Stimulated activated CD4-positive, alpha-beta T cell treated with anti-CD3 and anti-CD28 coated beads, Interleukin-1b, Interleukin-23, amount 100 ng/mL, for 24 hours (primary cell): ENCODE results near the gene MYO1G.
A peak's percentile ranks its signal among the peaks of the same experiment; 100 is the strongest.
"Not testable (repeated sequence)": the region's sequence is repeated elsewhere in the genome, so short reads cannot be mapped to it uniquely, and the experiment has no call there.

Source experiments
- DNase-seq, 4 experiments: peaks; one replicate each; pipeline ENCODE4 v3.0.0-alpha.2; 2020; ENCODE audit warnings: low read depth in 4 of 4, low spot score in 1 of 4

MYO1G gene

GRCh38 chr7:44978511-44979366 is at the start of gene MYO1G:
MYO1G (minus strand) TSS chr7:44979015; CDS start chr7:44978961, 54 bp downstream.
- peak in 2 of 4 experiments; percentile 59 to 89 for DNase-seq

DNA sequence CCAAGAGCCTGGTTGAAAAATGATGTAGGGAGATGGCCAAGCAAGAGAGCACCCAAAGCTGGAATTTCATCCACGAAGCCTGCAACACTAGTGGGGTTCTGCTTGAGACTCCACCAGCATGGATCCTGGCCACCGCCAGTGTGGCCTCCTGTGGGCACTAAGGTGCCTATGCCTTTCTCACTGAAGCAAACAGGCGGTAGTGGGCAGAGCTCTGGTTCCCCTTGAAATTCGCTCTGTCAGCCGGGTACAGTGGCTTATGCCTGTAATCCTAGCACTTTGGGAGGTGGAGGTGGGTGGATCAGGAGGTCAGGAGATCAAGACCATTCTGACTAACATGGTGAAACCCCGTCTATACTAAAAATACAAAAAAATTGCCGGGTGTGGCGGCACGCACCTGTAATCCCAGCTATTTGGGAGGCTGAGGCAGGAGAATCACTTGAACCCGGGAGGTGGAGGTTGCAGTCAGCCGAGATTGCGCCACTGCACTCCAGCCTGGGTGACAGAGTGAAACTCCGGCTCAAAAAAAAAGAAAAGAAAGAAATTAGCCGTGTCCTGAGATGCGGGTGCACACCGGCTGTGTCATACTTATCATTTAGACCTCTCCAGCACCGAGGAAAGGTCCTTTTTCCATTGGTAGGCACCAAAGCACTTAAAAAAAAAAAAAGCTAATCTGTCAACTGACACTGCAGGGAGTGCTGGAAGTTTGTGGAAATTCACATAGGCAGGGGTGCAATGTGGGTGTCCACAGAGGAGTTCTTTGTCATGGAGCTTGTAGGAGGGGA is 49.5 kb upstream of the MYO1G start:
- DNase-seq = no peak

- DNase-seq = no peak
These were observed 48.9 kb upstream of the MYO1G start for GRCh38 chr7:45027774-45028114.

DNA sequence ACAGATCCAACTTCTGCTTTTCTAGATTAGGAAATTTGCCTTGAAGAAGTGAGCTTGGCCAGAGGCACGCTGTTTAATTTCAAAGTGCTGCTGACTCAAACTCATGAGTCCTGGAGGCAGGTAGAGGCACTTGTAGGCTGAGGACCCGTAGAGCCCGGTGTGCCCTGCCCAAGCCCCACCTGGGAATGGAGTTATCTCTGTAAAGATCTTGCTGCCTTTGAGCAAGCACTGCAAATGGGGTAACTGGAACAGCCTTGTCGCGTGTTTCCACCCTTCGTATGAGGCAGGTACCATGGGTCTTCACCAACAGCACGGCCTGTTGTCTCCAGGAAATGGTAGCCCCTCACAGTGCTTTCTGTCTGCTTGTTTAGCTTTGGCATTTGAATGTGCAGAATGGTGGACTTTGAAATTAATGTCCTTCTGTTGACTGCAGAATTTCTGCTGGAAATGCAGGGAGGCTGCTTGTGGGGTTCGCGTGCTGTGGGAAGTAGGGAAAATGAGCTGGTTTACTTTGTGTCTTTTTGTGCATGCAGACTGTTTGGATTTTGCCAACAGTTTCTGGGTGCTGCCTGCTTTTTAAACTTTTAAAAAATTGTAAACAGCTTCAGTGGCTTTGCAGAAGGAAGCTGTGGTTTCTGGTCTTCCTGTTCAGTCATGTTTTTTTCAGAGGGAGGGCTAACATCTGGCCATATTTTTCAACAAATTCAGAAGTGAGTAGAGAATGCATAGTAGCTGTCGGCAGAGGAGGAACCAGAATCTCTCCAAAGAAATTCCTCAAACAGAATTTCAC is 48.4 kb upstream of the MYO1G start:
- no peak for DNase-seq

- no peak for DNase-seq
These were observed 47.2 kb upstream of the MYO1G start for GRCh38 chr7:45026013-45026412.

DNA sequence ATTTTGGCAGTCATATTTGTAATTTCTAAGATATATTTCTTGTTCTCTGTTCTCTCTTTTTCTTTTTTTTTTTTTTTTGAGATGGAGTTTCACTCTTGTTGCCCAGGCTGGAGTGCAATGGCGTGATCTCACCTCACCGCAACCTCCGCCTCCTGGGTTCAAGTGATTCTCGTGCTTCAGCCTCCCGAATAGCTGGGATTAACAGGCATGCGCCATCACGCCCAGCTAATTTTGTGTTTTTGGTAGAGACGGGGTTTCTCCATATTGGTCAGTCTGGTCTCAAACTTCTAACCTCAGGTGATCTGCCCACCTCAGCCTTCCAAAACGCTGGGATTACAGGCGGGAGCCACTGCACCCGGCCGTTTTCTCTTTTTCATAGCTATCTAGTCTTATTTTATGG is 46.7 kb upstream of the MYO1G start:
- DNase-seq = not testable (repeated sequence)

DNA sequence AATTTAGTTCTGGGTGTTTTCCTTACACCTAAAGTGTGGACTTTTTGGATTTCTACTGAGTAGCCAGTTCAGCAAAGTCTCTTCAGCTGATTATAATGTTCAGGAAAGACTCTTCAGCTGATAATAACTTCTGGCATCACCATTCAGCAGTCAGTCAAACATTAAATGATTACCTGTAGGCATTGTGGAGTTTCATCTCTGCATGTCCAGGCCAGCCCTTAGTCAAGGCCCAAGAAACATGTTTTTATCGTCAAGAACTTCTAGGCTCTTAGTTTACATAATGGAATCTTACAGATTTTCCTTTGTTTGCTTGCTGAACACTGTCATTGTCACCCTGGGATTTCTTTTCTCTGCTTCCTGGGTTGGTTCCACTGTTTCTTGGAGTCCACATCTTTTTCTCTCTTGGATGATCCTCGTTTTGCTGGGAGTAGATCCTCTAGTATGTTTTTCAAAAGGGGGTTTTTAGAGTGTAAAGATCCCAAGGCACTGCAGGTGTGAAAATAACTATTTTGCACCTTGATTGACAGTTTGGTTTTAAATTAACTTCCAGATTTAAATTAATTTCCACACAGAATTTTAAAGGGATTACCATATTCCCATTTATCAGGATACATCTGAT is 45.4 kb upstream of the MYO1G start:
- no peak for DNase-seq

DNA sequence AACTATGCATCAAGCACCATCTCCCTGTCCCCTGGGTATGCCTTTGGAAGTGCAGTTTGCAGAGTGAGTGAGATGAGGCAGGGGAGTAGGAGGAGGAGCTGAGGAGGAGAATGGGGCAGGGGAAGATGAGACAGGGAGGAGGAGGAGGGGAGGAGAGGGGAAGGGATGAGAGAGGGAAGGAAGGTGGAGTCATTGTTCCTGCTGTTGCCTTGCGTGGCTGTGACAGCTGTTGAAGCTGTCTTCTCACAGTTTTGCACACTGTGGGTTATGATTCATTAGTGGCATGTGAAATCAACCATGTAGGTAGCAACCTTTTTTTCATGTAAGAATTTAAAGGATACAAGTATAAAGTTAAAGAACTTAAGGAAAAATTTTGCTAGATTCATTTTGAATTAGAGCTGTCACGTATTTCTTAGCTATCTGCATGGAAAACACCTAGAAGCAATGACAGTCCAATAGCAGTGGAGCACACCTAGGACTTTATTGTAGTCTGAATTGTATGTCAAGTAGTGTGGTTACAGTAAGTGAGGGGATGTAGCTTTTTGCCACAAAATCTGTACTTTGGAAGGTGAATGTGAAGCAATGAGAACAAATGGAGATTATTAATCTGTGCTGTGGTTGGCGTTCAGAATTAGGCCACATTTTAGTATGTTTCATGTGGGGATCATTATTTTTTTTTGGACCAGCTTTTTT is 42.9 kb upstream of the MYO1G start:
- DNase-seq = no peak

DNA sequence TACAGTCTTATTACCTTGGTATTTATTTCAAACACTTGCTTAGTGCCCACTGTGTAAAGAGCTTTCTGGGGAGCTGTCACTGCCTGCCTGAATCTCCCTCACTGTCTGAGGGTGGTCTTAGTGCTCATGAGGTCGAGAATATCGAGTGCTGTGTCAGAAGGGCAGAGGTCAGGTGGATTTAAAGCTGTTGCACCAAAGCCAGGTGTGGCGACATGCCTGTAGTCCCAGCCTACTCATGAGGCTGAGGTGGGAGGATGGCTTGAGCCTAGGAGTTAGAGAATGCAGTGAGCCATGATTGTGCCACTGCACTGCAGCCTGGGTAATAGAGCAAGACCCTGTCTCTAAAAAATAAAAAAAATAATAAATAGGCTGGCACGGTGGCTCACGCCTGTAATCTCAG is 42.1 kb upstream of the MYO1G start:
- no peak for DNase-seq

DNA sequence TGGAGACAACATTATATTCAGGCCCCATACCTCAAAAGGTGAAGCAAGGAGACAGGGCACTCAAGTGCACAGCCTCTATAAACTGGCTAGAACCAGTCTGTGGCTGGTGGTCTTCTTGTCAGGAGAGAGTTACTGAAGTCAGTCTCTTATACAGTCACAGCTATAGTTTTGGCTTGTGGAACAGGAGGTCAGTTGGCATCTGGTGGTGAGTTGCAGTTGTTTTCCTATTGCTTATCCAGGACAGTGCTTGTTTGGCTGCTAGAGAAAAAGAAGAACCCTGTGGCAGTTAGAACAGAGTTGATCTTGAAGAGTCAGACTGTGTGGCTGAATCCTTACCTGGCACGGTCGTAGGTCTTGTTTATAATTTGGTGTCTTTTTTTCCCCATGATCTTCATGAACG is 38.4 kb upstream of the MYO1G start:
- no peak for DNase-seq

DNA sequence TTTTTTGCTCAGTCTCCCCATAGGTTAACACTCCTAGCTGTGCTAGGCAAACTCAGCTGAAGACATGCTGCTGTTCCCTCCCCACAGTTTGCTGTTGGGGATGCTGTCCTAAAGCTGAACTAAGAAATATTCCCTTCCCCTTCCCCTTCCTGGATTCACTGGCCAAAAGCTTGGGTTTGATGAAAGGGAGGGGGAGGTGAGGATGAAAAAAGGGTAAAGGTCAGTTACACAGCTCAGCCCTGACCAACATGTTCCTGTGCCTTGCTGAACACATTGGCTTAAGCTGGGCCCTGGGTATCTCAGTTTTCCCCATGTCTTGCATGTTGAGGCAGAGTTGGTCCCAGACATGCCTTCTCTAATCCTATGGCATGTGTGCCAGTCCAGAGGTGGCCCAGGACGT is 36.5 kb upstream of the MYO1G start:
- DNase-seq = no peak

- DNase-seq = no peak
These were observed 34.7 kb upstream of the MYO1G start for GRCh38 chr7:45013465-45013967.

DNA sequence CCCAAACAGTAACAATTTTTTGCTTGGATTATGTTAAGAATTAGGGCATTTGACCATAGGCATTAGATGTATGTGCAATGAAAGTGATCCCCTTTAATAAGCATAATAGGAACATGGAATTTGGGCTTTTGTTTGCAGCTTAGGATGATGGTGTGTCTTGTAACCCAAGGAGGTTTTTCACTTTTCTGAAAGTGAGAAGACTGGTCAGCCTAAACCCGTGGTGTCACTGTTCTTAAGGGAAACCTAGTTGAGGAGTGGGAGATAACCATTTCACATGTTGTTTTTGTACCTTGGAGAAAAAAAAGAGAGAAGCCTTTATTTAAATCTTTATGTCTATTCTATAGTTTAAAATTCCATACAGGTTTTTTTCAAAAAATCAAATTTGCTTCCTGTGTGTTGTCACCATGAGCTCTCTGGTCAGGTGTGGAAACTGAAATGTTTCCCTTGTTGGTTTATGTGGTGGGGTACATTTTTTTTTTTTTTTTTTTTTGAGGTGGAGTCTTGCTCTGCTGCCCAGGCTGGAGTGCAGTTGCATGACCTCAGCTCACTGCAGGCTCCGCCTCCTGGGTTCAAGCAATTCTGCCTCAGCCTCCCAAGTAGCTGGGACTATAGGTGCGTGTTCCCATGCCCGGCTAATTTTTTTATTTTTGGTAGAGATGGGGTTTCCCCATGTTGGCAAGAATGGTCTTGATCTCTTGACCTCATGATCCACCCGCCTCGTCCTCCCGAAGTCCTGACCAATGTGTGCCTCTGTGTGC is 28.9 kb upstream of the MYO1G start:
- DNase-seq = no peak

DNA sequence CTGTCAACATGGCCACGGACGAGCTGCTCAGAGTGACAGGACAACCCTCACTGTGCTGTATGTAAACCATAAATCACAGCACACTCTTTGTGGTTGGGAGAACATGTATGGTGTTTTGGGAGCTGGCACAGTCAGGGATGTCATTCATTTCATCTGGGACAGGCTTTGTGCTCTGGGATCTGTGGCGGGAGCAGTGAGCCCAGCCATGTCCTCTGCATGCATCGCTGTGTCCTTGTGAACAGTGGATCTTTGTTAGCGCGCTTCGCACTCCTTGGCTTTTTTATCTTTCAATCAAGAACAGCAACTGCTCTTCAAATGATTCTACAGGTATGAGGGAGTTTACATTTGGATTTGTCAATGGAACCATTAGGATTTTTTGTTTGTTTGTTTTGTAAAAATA is 28.3 kb upstream of the MYO1G start:
- no peak for DNase-seq

- no peak for DNase-seq
These were observed 25.0 kb upstream of the MYO1G start for GRCh38 chr7:45003789-45004188.

DNA sequence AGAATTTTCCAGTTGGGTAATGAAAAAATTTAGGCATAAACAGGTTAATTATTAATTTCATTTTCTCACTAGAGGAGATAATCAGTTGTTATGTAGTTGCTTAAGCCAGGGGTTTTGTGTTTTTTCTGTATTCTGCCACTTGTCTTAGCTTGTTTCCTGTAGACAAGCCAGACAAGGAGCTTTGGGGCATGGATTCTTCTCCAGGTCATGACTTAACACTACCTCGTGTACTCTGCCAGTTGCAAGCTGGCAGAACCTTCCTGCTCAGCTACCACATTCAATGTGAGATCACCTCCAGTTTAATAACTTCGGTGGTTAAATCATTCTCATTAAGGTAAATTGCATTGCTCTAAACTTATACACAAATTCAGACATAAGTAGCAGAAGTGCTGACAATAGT is 23.0 kb upstream of the MYO1G start:
- no peak for DNase-seq

- peak in 1 of 4 experiments; percentile 67 for DNase-seq
These were observed 22.4 kb upstream of the MYO1G start for GRCh38 chr7:45001138-45001694.

DNA sequence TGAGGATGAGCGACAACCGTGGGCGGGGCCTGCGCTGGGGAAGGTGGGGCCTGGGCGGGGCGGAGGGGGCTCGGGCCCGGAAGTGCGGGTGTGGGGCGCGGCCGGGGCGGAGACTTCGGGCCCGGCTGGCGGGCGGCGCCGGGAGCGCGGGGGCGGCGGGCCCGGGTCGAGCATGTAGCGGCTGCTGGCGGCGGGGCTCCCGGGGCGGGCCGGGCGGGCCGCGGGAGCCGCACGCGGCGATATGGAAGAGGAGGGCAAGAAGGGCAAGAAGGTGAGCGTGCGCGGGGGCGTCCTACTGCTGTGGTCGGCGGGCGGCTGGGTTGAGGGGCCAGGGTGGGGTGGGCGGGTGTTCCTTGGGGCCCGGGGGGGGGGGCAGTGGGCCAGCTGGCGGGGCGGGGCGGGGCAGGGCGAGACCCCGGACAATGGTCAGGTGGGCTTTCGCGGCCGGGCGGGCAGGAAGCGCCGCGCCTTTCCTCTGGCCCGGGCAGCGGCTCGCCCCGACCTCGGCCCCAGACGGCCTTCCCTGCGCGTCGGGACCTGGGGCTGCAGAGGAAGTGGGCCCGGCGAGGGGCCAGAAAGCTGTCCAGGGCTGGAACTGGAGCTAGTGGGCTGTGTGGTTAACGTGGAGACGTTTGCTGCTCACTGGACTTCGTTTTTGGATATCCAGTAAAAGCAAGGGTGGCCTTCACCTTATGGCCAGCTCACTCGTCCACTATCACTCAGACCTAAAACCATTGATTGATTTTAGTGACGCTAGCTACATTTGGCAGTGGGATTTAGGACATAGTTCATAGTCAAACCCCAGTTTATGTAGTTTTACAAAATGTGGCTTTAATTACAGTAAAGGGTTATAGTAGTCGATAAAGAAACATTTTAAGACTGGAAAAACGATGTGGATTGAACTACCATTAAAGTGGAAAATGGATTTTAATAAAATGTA is 21.5 kb upstream of the MYO1G start, which contains the start of gene CCM2:
Gene CCM2, plus strand, starts transcription at position 109 of the 940 bp plus-strand sequence. Its CDS starts 133 bp downstream, at position 242.
- no peak for DNase-seq
